ENCODE results near the gene BNC2.

- TF ChIP-seq CTCF (IDR thresholded peaks at IDR 0.05) (no peak), POLR2A (IDR thresholded peaks at IDR 0.05) (no peak), POLR2AphosphoS5 (IDR thresholded peaks at IDR 0.05) (no peak)
Measured at GRCh38 chr9:16656432-16657169, 213.9 kb downstream of the BNC2 start.
